ENCODE results near the gene MAX. TPM values are rescaled to one million over a fixed set of nuclear protein-coding genes. Genes with fewer than 3 reads are reported as not detected.

The MAX gene
- total and polyA plus RNA-seq, 2 of the 13 experiments (the other 11 are each of a cell fraction or from before 2014, with no cell fraction given) = 28.5 to 29.3 TPM

DNA sequence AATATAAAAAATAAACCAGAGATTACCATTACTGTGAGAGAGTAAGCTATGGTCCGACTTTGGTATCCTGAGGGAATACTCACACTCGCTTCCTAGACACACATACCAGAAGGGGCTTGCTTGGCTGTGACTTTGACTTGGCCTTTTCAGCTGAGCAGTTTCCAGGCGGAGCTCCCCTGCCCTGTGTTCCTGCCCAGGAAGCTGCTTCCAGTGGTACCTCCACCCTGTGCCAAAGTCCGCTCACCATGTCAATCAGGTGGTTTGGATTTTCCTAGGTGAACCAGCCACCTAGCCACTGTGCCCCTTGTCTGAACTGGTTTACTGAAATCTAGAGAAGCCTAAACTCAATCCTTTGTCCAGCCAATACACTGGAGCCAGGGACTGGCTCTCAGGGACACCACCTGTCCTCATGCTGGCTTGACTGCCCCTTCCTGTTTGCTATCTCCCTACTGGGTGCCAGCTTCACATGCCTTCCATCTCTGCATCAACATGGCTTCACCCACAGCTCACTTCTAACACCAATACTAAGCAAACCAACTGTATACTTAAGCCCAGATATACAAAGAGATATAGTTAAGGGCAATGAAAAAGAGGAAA lies 28.6 kb downstream of the MAX start:
- no peak overlapping the region for H3K4me3 ChIP-seq (replicated peaks in 1 of 3; ENCODE audit: insufficient read depth in 1 of 3, low read depth in 2 of 3, low read length in 3 of 3)
- H3K27ac ChIP-seq (ENCODE audit: extremely low read length, insufficient read depth, low read length) = no peak overlapping the region
- H3K9ac ChIP-seq (ENCODE audit: insufficient read depth, low read depth, low read length) = no peak overlapping the region
- H3K36me3 ChIP-seq (replicated peaks in 1 of 2; ENCODE audit: control insufficient read depth in 1 of 2, insufficient read depth in 2 of 2, low read length in 2 of 2) = peaks cover 13 to 36% of the 10 kb centered on the region in 2 experiments; a peak in 4 of 5 replicates
- no peak overlapping the region for H3K4me2 ChIP-seq (ENCODE audit: low read depth, low read length)
- ChIA-PET POLR2A (interaction anchor here (0.7 to 1.3 kb wide), 2 partner anchors 25 to 86 kb away, joined by 3 read pairs; no protein-coding TSS in a partner anchor), CTCF (ENCODE audit: low intra/inter-chr PET ratio, low total read pairs) (no interaction called here)
- 81% methylated on average over 4 of the region's 4 CpGs for WGBS (ENCODE audit: low lambda C conversion rate)
- no peak overlapping the region for H2AFZ ChIP-seq (ENCODE audit: low read length)
- intact Hi-C loops (cut with micrococcal nuclease; ENCODE audit: unreplicated experiment) (no loop called here), in situ Hi-C loops (cut with HindIII; ENCODE audit: extremely low pct_ligation_motif_present, low pct_unique_long_range_greater_than_20kb) (no loop called here)
- H3K79me2 ChIP-seq (ENCODE audit: insufficient read depth, low read length) = no peaks in the 10 kb centered on the region
- peak; percentile 45 for DNase-seq (ENCODE audit: low spot score)
- peak; percentile 77 for ATAC-seq
- TF ChIP-seq HNF4A (CRISPR knock-in tag; IDR thresholded peaks at IDR 0.05) (peak; percentile 70), HNF4G (IDR thresholded peaks at IDR 0.05; ENCODE audit: borderline replicate concordance, low read depth, low read length) (peak; percentile 52; the same call in 1 of the 2 replicates), HNF4G (CRISPR knock-in tag; IDR thresholded peaks at IDR 0.05; ENCODE audit: borderline replicate concordance, low read depth) (no peak), RELA (CRISPR knock-in tag; IDR thresholded peaks at IDR 0.05) (no peak), SAP130 (CRISPR knock-in tag; IDR thresholded peaks at IDR 0.05; ENCODE audit: low read depth) (0 out of 2 replicates have a peak, but pooled peaks have one; percentile 10), ZBTB38 (CRISPR knock-in tag; IDR thresholded peaks at IDR 0.05) (peak; percentile 66), ESRRA (CRISPR knock-in tag; IDR thresholded peaks at IDR 0.05; ENCODE audit: low read depth) (peak; percentile 23; the same call in 1 of the 2 replicates), TSC22D2 (CRISPR knock-in tag; IDR thresholded peaks at IDR 0.05; ENCODE audit: borderline replicate concordance) (no peak)
- TF ChIP-seq, protein P1, sequence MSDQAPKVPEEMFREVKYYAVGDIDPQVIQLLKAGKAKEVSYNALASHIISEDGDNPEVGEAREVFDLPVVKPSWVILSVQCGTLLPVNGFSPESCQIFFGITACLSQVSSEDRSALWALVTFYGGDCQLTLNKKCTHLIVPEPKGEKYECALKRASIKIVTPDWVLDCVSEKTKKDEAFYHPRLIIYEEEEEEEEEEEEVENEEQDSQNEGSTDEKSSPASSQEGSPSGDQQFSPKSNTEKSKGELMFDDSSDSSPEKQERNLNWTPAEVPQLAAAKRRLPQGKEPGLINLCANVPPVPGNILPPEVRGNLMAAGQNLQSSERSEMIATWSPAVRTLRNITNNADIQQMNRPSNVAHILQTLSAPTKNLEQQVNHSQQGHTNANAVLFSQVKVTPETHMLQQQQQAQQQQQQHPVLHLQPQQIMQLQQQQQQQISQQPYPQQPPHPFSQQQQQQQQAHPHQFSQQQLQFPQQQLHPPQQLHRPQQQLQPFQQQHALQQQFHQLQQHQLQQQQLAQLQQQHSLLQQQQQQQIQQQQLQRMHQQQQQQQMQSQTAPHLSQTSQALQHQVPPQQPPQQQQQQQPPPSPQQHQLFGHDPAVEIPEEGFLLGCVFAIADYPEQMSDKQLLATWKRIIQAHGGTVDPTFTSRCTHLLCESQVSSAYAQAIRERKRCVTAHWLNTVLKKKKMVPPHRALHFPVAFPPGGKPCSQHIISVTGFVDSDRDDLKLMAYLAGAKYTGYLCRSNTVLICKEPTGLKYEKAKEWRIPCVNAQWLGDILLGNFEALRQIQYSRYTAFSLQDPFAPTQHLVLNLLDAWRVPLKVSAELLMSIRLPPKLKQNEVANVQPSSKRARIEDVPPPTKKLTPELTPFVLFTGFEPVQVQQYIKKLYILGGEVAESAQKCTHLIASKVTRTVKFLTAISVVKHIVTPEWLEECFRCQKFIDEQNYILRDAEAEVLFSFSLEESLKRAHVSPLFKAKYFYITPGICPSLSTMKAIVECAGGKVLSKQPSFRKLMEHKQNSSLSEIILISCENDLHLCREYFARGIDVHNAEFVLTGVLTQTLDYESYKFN (CRISPR knock-in tag; conservative IDR thresholded peaks at IDR 0.05) = 0 out of 2 replicates have a peak, but pooled peaks have one; percentile 18
- H3K27me3 ChIP-seq (ENCODE audit: control insufficient read depth in 1 of 2, insufficient read depth in 2 of 2, low read length in 2 of 2) = no peaks in the 10 kb centered on the region
- BruUV-seq (replicated peaks) = no TSS peak
- H3K9me3 ChIP-seq (ENCODE audit: low read length) = no peaks in the 10 kb centered on the region
- peaks cover 22% of the 10 kb centered on the region for H3K4me1 ChIP-seq (ENCODE audit: insufficient read depth, low read length)
- no peak for FAIRE-seq
- no peaks in the 10 kb centered on the region for H4K20me1 ChIP-seq (ENCODE audit: insufficient read depth, low read length)

Data from HepG2 (cell line).